H9 (cell line): ENCODE data around the gene MYH14. TPM values are rescaled to one million over a fixed set of nuclear protein-coding genes. Genes with fewer than 3 reads are reported as not detected.

Experiments
- DNase-seq: peaks from one replicate; pipeline ENCODE4 v3.0.0-alpha.2; 2017
- H2AFZ ChIP-seq: one replicate; pipeline ENCODE4 v1.6.1; 2013; ENCODE audit warnings: mild to moderate bottlenecking, low read length, control low read depth, moderate library complexity
- H2AK5ac ChIP-seq: 2 replicates; pipeline ENCODE4 v1.6.1; 2013; ENCODE audit warnings: low read length, control low read depth, mixed read lengths; ENCODE audit not compliant: insufficient read length
- H2BK120ac ChIP-seq: one replicate; pipeline ENCODE4 v1.6.1; 2013; ENCODE audit warnings: low read depth, mild to moderate bottlenecking, low read length, control low read depth, inconsistent platforms; ENCODE audit not compliant: poor library complexity, severe bottlenecking
- H2BK12ac ChIP-seq: 2 replicates; pipeline ENCODE4 v1.6.1; 2013; ENCODE audit warnings: low read length, control low read depth, mixed read lengths, low read depth; ENCODE audit not compliant: insufficient read length
- H2BK15ac ChIP-seq: 2 replicates; pipeline ENCODE4 v1.6.1; 2013; ENCODE audit warnings: low read depth, low read length, control low read depth
- H2BK20ac ChIP-seq: one replicate; pipeline ENCODE4 v1.6.1; 2013; ENCODE audit warnings: low read depth, mild to moderate bottlenecking, low read length, control low read depth, inconsistent platforms; ENCODE audit not compliant: poor library complexity, severe bottlenecking
- H2BK5ac ChIP-seq: 2 replicates; pipeline ENCODE4 v1.6.1; 2013; ENCODE audit warnings: low read length, control low read depth, mixed read lengths; ENCODE audit not compliant: insufficient read length
- H3K14ac ChIP-seq: 2 replicates; pipeline ENCODE4 v1.6.1; 2013; ENCODE audit warnings: low read length, control low read depth; ENCODE audit not compliant: insufficient read depth
- H3K18ac ChIP-seq: 2 replicates; pipeline ENCODE4 v1.6.1; 2013; ENCODE audit warnings: low read depth, mild to moderate bottlenecking, mixed read lengths, low read length, control low read depth; ENCODE audit not compliant: insufficient read length
- H3K23ac ChIP-seq: 2 replicates; pipeline ENCODE4 v1.6.1; 2013; ENCODE audit warnings: low read length, control low read depth, mixed read lengths, low read depth; ENCODE audit not compliant: insufficient read length
- H3K23me2 ChIP-seq: 2 replicates; pipeline ENCODE4 v1.6.1; 2013; ENCODE audit warnings: low read depth, mild to moderate bottlenecking, mixed read lengths, low read length, control low read depth; ENCODE audit not compliant: insufficient read length, poor library complexity, severe bottlenecking
- H3K27ac ChIP-seq: 2 replicates; pipeline ENCODE4 v1.5.1; 2013; ENCODE audit warnings: low read length, control low read depth, mixed read lengths, low read depth; ENCODE audit not compliant: insufficient read length
- H3K27me3 ChIP-seq: 2 replicates; pipeline ENCODE4 v1.6.1; 2013; ENCODE audit warnings: low read length, control low read depth, inconsistent platforms; ENCODE audit not compliant: insufficient read depth
- H3K4ac ChIP-seq: 2 replicates; pipeline ENCODE4 v1.6.1; 2013; ENCODE audit warnings: low read depth, mild to moderate bottlenecking, control low read depth, inconsistent platforms, low read length, moderate library complexity
- H3K4me1 ChIP-seq: 2 replicates; pipeline ENCODE4 v1.6.1; 2013; ENCODE audit warnings: low read length, control low read depth, inconsistent platforms; ENCODE audit not compliant: insufficient read depth
- H3K4me2 ChIP-seq: 2 replicates; pipeline ENCODE4 v1.6.1; 2013; ENCODE audit warnings: low read length, control low read depth, mixed read lengths; ENCODE audit not compliant: insufficient read length, insufficient read depth
- H3K56ac ChIP-seq: 2 replicates; pipeline ENCODE4 v1.6.1; 2013; ENCODE audit warnings: low read depth, mild to moderate bottlenecking, mixed read lengths, low read length, control low read depth; ENCODE audit not compliant: insufficient read length
- H3K79me1 ChIP-seq: 2 replicates; pipeline ENCODE4 v1.6.1; 2013; ENCODE audit warnings: low read depth, mild to moderate bottlenecking, moderate library complexity, low read length, control low read depth, inconsistent platforms; ENCODE audit not compliant: insufficient read depth, poor library complexity, severe bottlenecking
- H3K79me2 ChIP-seq: 2 replicates; pipeline ENCODE4 v1.6.1; 2013; ENCODE audit warnings: low read length, control low read depth, inconsistent platforms; ENCODE audit not compliant: insufficient read depth
- H3K9ac ChIP-seq: 2 replicates; pipeline ENCODE4 v1.6.1; 2013; ENCODE audit warnings: low read length, control low read depth, mixed read lengths; ENCODE audit not compliant: insufficient read length; ENCODE audit errors: extremely low read depth
- H3K9me3 ChIP-seq: one replicate; pipeline ENCODE4 v1.6.1; 2013; ENCODE audit warnings: low read depth, low read length, inconsistent platforms; ENCODE audit not compliant: control insufficient read depth
- H3T11ph ChIP-seq: one replicate; pipeline ENCODE4 v1.6.1; 2013; ENCODE audit warnings: mild to moderate bottlenecking, low read length, control low read depth, inconsistent platforms
- H4K20me1 ChIP-seq: one replicate; pipeline ENCODE4 v1.6.1; 2013; ENCODE audit not compliant: control insufficient read depth, insufficient read length, insufficient read depth
- H4K5ac ChIP-seq: 2 replicates; pipeline ENCODE4 v1.6.1; 2013; ENCODE audit warnings: low read depth, mild to moderate bottlenecking, mixed read lengths, low read length, control low read depth; ENCODE audit not compliant: insufficient read length
- H4K8ac ChIP-seq: replicated peaks from 2 replicates; pipeline ENCODE4 v1.6.1; 2013; ENCODE audit warnings: low read length, control low read depth, mixed read lengths, low read depth; ENCODE audit not compliant: insufficient read length
- H4K91ac ChIP-seq: 2 replicates; pipeline ENCODE4 v1.6.1; 2013; ENCODE audit warnings: low read depth, mild to moderate bottlenecking, moderate library complexity, mixed read lengths, low read length, control low read depth; ENCODE audit not compliant: insufficient read length
- H3K27ac Mint-ChIP-seq, 3 experiments: 2 replicates in 2 of 3; 3 replicates in 1 of 3; pipeline ENCODE4 v1.8.0; 2020 to 2021; ENCODE audit warnings: mixed read lengths in 3 of 3, mild to moderate bottlenecking in 1 of 3, moderate library complexity in 1 of 3
- H3K27me3 Mint-ChIP-seq: 2 replicates; pipeline ENCODE4 v1.8.0; 2021; ENCODE audit warnings: low read depth, mild to moderate bottlenecking, moderate library complexity, mixed read lengths
- H3K36me3 Mint-ChIP-seq, 3 experiments: 2 replicates in 2 of 3; 3 replicates in 1 of 3; pipeline ENCODE4 v1.8.0; 2020 to 2021; ENCODE audit warnings: low read depth in 3 of 3, mixed read lengths in 3 of 3; ENCODE audit not compliant: insufficient read depth in 1 of 3
- H3K4me1 Mint-ChIP-seq, 2 experiments: 2 replicates each; pipeline ENCODE4 v1.8.0; 2020; ENCODE audit warnings: mixed read lengths in 2 of 2
- H3K4me3 Mint-ChIP-seq, 2 experiments: 2 replicates in 1 of 2; 3 replicates in 1 of 2; pipeline ENCODE4 v1.8.0; 2020 to 2021; ENCODE audit warnings: mild to moderate bottlenecking in 2 of 2, mixed read lengths in 2 of 2, moderate library complexity in 1 of 2
- H3K9me3 Mint-ChIP-seq, 2 experiments: 2 replicates in 1 of 2; 3 replicates in 1 of 2; pipeline ENCODE4 v1.8.0; 2020; ENCODE audit warnings: mild to moderate bottlenecking in 2 of 2, mixed read lengths in 2 of 2, moderate library complexity in 1 of 2
- CTCF ChIP-seq: fragments of 200-600 bp; sonication (generic); conservative IDR thresholded peaks from 3 replicates; pipeline ENCODE4 v1.8.0; 2021; ENCODE audit warnings: antibody characterized with exemption, mild to moderate bottlenecking
- WGBS: extraction: QIAGEN DNeasy Blood & Tissue Kit; methylation state at CpG from one replicate; pipeline ENCODE4 v1.1.7; 2013; ENCODE audit warnings: missing lambda C conversion rate, low lambda C conversion rate, mixed read lengths; ENCODE audit not compliant: insufficient read length; ENCODE audit errors: extremely low coverage; 5-methylcytosine and 5-hydroxymethylcytosine counted together
- total RNA-seq: library from RNA; stranded (reverse); gene quantifications from 2 replicates; pipeline ENCODE4 v1.2.1, GENCODE V29; 2021

MYH14 gene
- total RNA-seq, 1 experiment from 2014 or later, result 27.7 TPM

GRCh38 chr19:50313812-50314536, 110.6 kb downstream of the MYH14 start:
- no peak overlapping the region for H2BK15ac ChIP-seq
- H3K4me1 ChIP-seq, result no peaks in the 10 kb centered on the region
- peaks cover under 1 to 14% (median 10%) of the 10 kb centered on the region in 3 experiments; a peak in 5 of 7 replicates for H3K36me3 Mint-ChIP-seq
- H4K5ac ChIP-seq, result no peak overlapping the region
- H4K20me1 ChIP-seq, result no peaks in the 10 kb centered on the region
- H4K8ac ChIP-seq, result no peak overlapping the region
- H3K9me3 Mint-ChIP-seq, result no peaks in the 10 kb centered on the region; a peak in 1 of 5 replicates
- no peak overlapping the region for H3T11ph ChIP-seq
- H3K27me3 Mint-ChIP-seq, result peaks cover 10% of the 10 kb centered on the region
- no peaks in the 10 kb centered on the region for H3K27me3 ChIP-seq
- DNase-seq, result peak; percentile 87
- no peak overlapping the region for H2BK20ac ChIP-seq
- peak overlapping the region; percentile 29 for H3K27ac ChIP-seq
- peak overlapping the region; percentile 72 for H3K4me2 ChIP-seq
- peak overlapping the region; percentile 79 to 87 for H3K4me3 Mint-ChIP-seq
- TF ChIP-seq CTCF, result peak; percentile 59
- H2BK120ac ChIP-seq, result no peak overlapping the region
- H3K4me1 Mint-ChIP-seq, result peaks cover 19 to 49% of the 10 kb centered on the region in 2 experiments
- no peak overlapping the region for H2BK12ac ChIP-seq
- no peak overlapping the region for H4K91ac ChIP-seq
- no peak overlapping the region for H3K23ac ChIP-seq
- H2AK5ac ChIP-seq, result no peak overlapping the region
- H3K79me2 ChIP-seq, result no peaks in the 10 kb centered on the region
- no peak overlapping the region for H2AFZ ChIP-seq
- H3K18ac ChIP-seq, result no peak overlapping the region
- H3K4ac ChIP-seq, result no peak overlapping the region
- H3K27ac Mint-ChIP-seq, result peak overlapping the region; percentile 97 to 98 (median 97)
- H3K23me2 ChIP-seq, result peaks cover 24% of the 10 kb centered on the region
- no peaks in the 10 kb centered on the region for H3K79me1 ChIP-seq
- WGBS, result no CpG with 5 or more reads among the region's 20 CpGs
- H3K9me3 ChIP-seq, result no peaks in the 10 kb centered on the region
- H2BK5ac ChIP-seq, result no peak overlapping the region
- H3K9ac ChIP-seq, result no peak overlapping the region
- no peak overlapping the region for H3K56ac ChIP-seq
- no peak overlapping the region for H3K14ac ChIP-seq
